Neural cell (in vitro differentiated cells): ENCODE measurements around the gene HSD11B2.

Source experiments
- EP300 ChIP-seq: fragments of 450-650 bp; conservative IDR thresholded peaks from 2 replicates; pipeline ENCODE4 v1.6.1; 2014; ENCODE audit warnings: antibody characterized with exemption, mild to moderate bottlenecking, moderate library complexity; ENCODE audit not compliant: poor library complexity, severe bottlenecking
- EZH2 ChIP-seq: fragments of 200-600, 300-800 bp; shearing (Covaris generic), sonication (generic); IDR thresholded peaks from 2 replicates; pipeline ENCODE4 v1.6.1; 2014; ENCODE audit warnings: antibody characterized with exemption, low read length, borderline replicate concordance, mild to moderate bottlenecking; ENCODE audit not compliant: insufficient read depth, poor library complexity, severe bottlenecking
- POLR2AphosphoS5 ChIP-seq: IDR thresholded peaks from 2 replicates; pipeline ENCODE4 v1.6.1; 2012
- RAD21 ChIP-seq: fragments of 450-650 bp; conservative IDR thresholded peaks from 2 replicates; pipeline ENCODE4 v1.6.1; 2014; ENCODE audit warnings: antibody characterized with exemption, mild to moderate bottlenecking, moderate library complexity
- SMC3 ChIP-seq: fragments of 450-650 bp; conservative IDR thresholded peaks from 2 replicates; pipeline ENCODE4 v1.6.1; 2014; ENCODE audit warnings: antibody characterized with exemption, mild to moderate bottlenecking, moderate library complexity; ENCODE audit not compliant: poor library complexity
- TAF1 ChIP-seq: IDR thresholded peaks from 2 replicates; pipeline ENCODE4 v1.6.1; 2012; ENCODE audit warnings: low read depth
- TF ChIP-seq, protein P1 (sequence below): fragments of 450-650 bp; IDR thresholded peaks from 2 replicates; pipeline ENCODE4 v1.5.1; 2014; ENCODE audit warnings: antibody characterized with exemption, mild to moderate bottlenecking, moderate library complexity; ENCODE audit not compliant: poor library complexity, severe bottlenecking
- TF ChIP-seq, protein P2 (sequence below): IDR thresholded peaks from 2 replicates; pipeline ENCODE4 v1.6.1; 2012; ENCODE audit warnings: borderline replicate concordance

DNA sequence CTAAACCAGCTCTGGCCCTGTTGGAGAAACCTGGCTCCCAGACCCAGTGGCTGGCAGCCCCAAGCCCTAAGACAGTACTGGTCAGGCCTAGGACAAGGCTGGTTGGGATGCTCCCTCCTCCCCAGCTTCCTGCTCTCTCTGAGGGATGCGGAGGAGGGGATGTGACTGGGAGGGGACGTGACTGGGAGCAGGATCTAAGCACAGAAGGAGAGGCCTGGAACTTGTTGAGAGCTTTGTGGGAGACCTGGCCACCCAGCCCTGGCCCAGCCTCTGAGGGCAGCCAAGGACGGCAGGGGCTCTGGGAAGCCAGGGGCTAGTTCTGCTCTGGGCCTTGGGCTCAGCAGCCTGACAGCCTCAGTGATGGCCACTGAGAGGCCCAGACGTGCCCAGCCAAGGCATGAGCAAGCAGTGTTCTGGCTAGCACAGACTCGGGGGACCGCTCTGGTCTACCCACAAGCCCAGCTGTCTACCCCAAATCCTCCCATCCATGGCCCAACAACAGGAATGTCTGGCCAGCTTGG lies 27.3 kb downstream of the HSD11B2 start:
- TF ChIP-seq, protein P1, sequence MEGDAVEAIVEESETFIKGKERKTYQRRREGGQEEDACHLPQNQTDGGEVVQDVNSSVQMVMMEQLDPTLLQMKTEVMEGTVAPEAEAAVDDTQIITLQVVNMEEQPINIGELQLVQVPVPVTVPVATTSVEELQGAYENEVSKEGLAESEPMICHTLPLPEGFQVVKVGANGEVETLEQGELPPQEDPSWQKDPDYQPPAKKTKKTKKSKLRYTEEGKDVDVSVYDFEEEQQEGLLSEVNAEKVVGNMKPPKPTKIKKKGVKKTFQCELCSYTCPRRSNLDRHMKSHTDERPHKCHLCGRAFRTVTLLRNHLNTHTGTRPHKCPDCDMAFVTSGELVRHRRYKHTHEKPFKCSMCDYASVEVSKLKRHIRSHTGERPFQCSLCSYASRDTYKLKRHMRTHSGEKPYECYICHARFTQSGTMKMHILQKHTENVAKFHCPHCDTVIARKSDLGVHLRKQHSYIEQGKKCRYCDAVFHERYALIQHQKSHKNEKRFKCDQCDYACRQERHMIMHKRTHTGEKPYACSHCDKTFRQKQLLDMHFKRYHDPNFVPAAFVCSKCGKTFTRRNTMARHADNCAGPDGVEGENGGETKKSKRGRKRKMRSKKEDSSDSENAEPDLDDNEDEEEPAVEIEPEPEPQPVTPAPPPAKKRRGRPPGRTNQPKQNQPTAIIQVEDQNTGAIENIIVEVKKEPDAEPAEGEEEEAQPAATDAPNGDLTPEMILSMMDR: no peak
- TF ChIP-seq EZH2 (no peak), POLR2AphosphoS5 (no peak), RAD21 (no peak), TAF1 (no peak), EP300 (no peak), SMC3 (no peak)
- TF ChIP-seq, protein P2, sequence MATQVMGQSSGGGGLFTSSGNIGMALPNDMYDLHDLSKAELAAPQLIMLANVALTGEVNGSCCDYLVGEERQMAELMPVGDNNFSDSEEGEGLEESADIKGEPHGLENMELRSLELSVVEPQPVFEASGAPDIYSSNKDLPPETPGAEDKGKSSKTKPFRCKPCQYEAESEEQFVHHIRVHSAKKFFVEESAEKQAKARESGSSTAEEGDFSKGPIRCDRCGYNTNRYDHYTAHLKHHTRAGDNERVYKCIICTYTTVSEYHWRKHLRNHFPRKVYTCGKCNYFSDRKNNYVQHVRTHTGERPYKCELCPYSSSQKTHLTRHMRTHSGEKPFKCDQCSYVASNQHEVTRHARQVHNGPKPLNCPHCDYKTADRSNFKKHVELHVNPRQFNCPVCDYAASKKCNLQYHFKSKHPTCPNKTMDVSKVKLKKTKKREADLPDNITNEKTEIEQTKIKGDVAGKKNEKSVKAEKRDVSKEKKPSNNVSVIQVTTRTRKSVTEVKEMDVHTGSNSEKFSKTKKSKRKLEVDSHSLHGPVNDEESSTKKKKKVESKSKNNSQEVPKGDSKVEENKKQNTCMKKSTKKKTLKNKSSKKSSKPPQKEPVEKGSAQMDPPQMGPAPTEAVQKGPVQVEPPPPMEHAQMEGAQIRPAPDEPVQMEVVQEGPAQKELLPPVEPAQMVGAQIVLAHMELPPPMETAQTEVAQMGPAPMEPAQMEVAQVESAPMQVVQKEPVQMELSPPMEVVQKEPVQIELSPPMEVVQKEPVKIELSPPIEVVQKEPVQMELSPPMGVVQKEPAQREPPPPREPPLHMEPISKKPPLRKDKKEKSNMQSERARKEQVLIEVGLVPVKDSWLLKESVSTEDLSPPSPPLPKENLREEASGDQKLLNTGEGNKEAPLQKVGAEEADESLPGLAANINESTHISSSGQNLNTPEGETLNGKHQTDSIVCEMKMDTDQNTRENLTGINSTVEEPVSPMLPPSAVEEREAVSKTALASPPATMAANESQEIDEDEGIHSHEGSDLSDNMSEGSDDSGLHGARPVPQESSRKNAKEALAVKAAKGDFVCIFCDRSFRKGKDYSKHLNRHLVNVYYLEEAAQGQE: no peak
